ENCODE results near the gene PIM3.
A peak's percentile ranks its signal among the peaks of the same experiment; 100 is the strongest.
"Not testable (repeated sequence)": the region's sequence is repeated elsewhere in the genome, so short reads cannot be mapped to it uniquely, and the experiment has no call there.

The PIM3 gene

GRCh38 chr22:49943771-49944398 lies 16.7 kb upstream of the PIM3 start:
- no peak for DNase-seq

DNA sequence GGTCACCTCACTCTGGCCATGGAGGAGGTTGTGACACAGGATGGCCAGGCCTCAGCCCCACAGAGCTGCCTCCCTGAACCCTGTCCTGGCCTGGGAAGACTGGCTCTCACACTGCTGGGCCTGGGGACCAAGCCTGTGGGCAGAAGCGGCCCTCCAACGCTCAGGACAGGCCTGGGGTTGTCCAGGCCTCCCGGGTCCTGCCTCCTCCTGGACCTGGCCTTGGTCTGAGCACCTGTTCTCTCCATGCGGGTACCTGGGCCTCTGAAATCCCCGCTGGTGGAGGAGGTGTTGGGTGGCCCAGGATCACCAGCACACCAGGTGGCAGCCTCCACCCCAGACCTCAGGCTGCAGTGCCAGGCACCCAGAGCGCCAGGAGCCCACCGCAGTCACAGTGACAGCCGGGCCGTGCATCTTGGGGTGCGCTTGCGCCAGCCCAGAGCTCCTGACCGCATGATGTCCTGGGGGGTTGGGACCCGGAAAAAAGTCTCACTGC lies 16.1 kb upstream of the PIM3 start:
- DNase-seq, result no peak

DNA sequence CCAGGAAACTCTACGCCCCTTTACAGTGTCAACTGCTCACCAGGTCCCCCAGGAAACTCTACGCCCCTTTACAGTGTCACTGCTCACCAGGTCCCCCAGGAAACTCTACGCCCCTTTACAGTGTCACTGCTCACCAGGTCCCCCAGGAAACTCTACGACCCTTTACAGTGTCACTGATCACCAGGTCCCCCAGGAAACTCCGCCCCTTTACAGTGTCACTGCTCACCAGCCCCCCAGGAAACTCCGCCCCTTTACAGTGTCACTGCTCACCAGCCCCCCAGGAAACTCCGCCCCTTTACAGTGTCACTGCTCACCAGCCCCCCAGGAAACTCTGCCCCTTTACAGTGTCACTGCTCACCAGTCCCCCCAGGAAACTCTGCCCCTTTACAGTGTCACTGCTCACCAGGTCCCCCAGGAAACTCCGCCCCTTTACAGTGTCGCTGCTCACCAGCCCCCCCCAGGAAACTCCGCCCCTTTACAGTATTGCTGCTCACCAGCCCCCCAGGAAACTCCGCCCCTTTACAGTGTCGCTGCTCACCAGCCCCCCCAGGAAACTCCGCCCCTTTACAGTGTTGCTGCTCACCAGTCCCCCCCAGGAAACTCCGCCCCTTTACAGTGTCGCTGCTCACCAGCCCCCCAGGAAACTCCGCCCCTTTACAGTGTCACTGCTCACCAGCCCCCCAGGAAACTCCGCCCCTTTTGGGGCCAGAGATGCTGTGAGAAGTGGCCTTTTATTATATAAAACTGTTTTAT lies 15.4 kb upstream of the PIM3 start:
- DNase-seq, result not testable (repeated sequence)

GRCh38 chr22:49946612-49947295 lies 13.8 kb upstream of the PIM3 start:
- DNase-seq, result no peak

GRCh38 chr22:49947296-49947622 lies 13.3 kb upstream of the PIM3 start:
- no peak for DNase-seq

DNA sequence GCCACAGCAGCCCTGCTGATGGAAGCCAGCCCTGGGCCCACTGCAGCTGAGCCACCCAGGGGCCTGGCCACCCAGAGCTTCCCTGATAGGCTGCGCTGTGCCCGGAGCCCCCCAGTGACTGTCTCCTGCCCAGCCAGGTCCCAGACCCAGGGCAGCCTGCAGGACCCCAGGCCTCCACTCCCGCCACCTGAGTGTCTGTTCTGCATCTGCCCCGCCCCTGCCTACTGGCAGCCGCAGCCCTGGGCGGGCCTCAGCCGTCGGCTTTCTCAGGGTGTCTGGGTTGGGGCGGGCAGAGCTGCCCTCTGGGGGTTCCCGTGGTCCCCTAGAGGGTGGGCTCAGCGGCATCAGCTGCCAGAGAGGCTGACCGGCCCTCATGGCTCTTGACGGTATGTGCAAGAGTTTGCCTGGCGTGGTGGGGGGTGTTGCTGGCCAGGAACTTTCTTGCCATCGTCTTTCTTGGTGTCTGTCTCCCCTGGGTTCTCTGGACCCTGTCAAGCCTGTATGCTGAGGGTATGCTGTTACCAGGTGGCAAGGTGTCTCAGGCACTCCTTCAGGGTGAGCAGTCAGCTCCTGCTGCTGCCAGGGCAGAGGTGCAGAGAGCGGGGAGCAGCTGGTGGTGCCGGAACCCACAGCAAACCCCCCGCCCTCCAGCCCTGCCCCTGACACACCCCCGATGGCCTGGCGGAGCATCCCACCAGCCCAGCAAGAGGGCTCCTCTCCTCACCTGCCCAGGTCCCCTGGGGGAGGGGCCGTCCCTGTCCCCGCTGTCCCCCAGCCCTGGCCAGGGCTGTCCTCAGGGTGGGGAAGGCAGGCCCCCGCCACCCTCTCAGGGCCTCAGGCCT lies 12.2 kb upstream of the PIM3 start:
- DNase-seq, result no peak

GRCh38 chr22:49948958-49949913 lies 11.3 kb upstream of the PIM3 start:
- DNase-seq, result no peak

DNA sequence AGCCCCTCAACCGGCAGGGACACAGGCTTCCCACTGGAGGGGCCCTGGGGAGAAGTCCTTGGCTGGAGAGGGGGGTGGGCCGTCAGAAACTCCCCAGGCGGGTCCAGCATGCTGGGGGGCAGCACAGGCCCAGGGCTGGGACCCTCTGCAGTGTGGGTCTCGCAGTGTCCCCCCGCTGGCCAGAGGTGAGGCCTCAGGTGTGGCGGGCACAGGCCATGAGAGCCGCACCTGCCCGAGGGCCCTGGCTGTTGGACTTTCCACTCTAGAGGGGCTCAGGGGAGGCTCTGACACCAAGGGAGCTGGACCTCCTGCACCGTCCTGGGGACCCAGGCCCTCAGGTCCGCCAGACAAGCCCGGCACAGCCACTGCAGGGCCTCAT lies 10.7 kb upstream of the PIM3 start:
- no peak for DNase-seq

- DNase-seq, result no peak
Measured at GRCh38 chr22:49950396-49950994, 10.1 kb upstream of the PIM3 start.

GRCh38 chr22:49951000-49951677 lies 9.4 kb upstream of the PIM3 start:
- DNase-seq, result no peak

- no peak for DNase-seq
Measured at GRCh38 chr22:49951678-49951985, 8.9 kb upstream of the PIM3 start.

GRCh38 chr22:49951986-49952896 lies 8.3 kb upstream of the PIM3 start:
- DNase-seq, result peak; percentile 93

DNA sequence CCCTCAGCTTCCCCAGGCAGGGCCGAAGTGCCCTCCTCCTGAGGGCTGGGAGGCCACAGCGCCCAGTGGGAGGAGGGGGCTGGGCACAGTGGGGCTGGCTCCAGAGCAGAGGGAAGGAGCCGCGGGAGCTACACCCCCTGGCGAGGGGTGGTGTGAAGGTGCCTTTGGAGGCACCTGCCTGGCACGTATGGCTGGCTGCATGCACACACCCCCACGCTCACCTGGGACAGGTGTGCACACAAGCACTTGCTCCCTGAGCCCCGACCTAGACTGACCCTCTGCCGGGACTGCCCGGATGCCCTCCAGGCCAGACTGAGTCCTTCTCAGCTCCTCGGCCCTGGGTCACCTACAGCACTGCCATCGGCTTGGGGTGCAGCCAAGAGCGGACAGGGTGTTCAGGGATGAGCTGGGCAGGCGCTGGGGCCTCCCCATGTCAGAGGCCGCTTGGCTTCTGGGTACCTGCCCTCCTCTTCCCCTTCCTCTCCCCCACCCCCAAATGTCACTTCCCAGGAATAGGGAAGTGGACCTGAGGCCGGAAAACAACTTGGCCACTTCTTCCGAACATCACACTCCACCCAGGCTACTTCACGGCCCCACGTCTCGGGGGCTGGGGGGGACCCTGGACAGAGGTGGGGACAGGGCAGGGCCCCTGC lies 7.4 kb upstream of the PIM3 start:
- no peak for DNase-seq

GRCh38 chr22:49953680-49954344 lies 6.8 kb upstream of the PIM3 start:
- no peak for DNase-seq

- DNase-seq, result no peak
Measured at GRCh38 chr22:49954354-49954753, 6.2 kb upstream of the PIM3 start.

DNA sequence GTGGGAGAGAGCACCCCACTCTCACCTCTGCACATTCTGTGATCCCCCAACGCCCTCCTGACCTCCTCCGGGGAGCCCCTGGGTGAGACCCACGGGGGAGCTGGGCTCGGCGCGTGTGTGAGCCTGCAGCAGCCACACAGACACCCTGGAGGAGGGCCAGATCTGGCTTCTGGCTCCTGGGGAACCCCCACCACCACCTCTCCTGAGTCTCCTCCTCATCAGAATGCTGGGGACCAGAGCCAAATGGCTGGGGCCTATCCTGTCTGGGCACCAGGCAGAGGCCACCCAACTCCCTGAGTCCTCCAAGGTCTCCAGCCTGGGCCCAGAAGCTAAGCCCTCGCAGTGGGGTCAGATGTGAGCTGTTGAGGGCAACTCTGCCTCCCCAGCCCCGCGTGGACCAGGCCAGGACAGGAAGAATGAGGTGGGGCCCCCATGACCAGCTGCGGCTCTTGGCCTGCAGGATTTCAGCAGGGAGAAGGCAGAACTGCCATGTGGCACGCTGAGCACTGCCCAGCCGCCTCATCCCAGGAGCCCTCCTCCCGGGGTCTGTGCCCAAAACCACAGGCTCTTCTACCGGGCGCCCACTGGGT lies 5.5 kb upstream of the PIM3 start:
- no peak for DNase-seq

DNA sequence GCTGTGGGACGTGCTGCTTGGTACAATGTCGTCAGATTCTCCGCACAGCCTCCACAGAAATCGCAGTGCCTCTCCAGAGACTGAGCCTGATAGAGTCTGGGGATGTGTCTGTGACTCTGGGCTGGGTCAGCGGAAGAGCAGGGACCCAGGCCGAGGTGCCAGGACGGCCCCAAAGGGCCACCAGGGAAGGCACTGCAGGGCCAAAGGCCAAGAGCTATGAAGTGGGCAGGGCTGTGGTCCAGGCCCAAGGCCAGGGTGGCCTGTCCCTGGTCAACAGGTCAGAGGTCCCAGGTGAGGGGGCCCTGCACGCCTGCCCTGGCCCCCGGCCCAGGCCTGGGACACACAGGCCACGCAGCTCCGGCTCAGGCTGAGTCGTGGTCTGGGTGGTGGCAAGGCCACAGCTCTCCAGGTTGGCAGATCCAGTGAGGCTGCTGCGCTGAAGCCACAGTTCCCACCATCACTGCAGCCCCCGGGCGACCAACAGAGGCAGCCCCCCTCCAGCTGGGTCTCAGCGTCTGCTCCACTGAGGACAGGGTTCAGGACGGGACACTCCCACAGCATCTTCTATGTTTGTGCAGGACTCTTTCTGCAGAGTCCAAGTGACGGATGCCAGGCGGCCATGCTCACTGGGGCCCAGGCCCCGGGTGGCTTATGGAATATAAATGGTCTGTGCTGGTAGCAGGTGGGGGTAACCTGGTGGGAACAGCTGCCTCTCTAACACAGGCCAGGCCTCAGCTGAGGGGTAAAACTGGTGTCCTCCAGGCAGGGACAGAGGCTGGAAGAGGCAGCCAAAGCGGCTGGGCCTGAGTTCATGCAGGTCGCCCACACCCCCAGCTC lies 4.8 kb upstream of the PIM3 start:
- DNase-seq, result no peak

DNA sequence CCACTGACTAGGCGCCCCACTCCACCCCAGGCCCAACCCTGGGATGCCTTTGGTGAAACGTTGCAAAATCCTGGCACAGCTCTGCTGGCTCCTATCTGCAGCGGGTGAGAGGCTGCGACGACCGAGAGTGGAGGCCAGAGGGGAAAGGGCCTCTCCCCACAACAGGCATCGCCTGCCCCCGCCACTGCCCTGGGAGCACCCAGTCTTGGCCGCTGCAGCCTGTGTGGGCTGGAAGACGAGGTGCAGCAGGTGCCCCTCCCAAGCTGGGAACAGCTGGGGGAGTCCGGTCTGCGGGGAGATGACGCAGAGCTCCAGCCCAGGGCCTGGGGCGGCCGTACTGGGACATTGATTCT lies 4.2 kb upstream of the PIM3 start:
- DNase-seq, result no peak
